ENCODE measurements around the gene LHX1.

LHX1 gene

GRCh38 chr17:36989173-36989572, 51.9 kb downstream of the LHX1 start:
- no peak for DNase-seq
- H3K4me3 ChIP-seq (ENCODE audit: low read depth, low read length) = no peak overlapping the region
- H3K36me3 ChIP-seq (replicated peaks) = peaks cover 7% of the 10 kb centered on the region
- TF ChIP-seq, protein P1, sequence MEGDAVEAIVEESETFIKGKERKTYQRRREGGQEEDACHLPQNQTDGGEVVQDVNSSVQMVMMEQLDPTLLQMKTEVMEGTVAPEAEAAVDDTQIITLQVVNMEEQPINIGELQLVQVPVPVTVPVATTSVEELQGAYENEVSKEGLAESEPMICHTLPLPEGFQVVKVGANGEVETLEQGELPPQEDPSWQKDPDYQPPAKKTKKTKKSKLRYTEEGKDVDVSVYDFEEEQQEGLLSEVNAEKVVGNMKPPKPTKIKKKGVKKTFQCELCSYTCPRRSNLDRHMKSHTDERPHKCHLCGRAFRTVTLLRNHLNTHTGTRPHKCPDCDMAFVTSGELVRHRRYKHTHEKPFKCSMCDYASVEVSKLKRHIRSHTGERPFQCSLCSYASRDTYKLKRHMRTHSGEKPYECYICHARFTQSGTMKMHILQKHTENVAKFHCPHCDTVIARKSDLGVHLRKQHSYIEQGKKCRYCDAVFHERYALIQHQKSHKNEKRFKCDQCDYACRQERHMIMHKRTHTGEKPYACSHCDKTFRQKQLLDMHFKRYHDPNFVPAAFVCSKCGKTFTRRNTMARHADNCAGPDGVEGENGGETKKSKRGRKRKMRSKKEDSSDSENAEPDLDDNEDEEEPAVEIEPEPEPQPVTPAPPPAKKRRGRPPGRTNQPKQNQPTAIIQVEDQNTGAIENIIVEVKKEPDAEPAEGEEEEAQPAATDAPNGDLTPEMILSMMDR (IDR thresholded peaks at IDR 0.05; ENCODE audit: low read depth, low read length, missing control alignments) = no peak
- in situ Hi-C loops (cut with HindIII; ENCODE audit: low pct_ligation_motif_present, low sequenced_read_pairs) = no loop called here
- no peak overlapping the region for H3K27ac ChIP-seq
- no peaks in the 10 kb centered on the region for H3K27me3 ChIP-seq (replicated peaks)

- TF ChIP-seq, protein P1 (IDR thresholded peaks at IDR 0.05; ENCODE audit: low read depth, low read length, missing control alignments) = no peak
- peaks cover 20% of the 10 kb centered on the region for H3K36me3 ChIP-seq (replicated peaks)
These were observed 55.4 kb downstream of the LHX1 start for GRCh38 chr17:36992701-36993100.

DNA sequence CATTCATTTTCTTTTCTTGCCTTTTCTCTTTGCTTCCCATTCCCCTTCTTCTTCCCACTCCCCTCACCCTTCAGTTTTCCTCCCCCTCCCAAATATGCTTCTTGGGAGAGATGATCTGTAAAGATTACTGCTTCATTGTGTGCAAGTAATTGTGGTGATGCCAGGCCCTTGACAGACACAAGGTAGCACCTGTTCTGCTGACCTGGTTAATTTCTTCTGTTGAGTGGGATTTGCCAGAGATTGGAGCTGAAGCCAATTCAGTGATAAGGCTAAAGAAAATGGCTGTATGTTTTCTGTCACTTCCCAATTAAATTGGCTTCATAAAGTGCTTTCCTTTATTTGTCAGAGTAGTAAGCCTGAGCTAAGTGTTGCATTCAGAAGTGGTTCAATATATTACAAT, 56.0 kb downstream of the LHX1 start:
- H3K36me3 ChIP-seq (replicated peaks) = peaks cover 23% of the 10 kb centered on the region
- DNase-seq = no peak
- no peaks in the 10 kb centered on the region for H3K27me3 ChIP-seq (replicated peaks)
- H3K4me3 ChIP-seq (ENCODE audit: low read depth, low read length) = no peak overlapping the region
- H3K27ac ChIP-seq = no peak overlapping the region
- in situ Hi-C loops (cut with HindIII; ENCODE audit: low pct_ligation_motif_present, low sequenced_read_pairs) = no loop called here
- TF ChIP-seq, protein P1 (IDR thresholded peaks at IDR 0.05; ENCODE audit: low read depth, low read length, missing control alignments) = no peak

More at GRCh38 chr17:36992701-36993100, 55.4 kb downstream of the LHX1 start:
- no peak for DNase-seq
- Histone ChIP-seq H3K27me3 (replicated peaks) (no peaks in the 10 kb centered on the region), H3K27ac (no peak overlapping the region), H3K4me3 (ENCODE audit: low read depth, low read length) (no peak overlapping the region)
- in situ Hi-C loops (cut with HindIII; ENCODE audit: low pct_ligation_motif_present, low sequenced_read_pairs) = no loop called here
